ENCODE measurements around the gene WLS.

DNA sequence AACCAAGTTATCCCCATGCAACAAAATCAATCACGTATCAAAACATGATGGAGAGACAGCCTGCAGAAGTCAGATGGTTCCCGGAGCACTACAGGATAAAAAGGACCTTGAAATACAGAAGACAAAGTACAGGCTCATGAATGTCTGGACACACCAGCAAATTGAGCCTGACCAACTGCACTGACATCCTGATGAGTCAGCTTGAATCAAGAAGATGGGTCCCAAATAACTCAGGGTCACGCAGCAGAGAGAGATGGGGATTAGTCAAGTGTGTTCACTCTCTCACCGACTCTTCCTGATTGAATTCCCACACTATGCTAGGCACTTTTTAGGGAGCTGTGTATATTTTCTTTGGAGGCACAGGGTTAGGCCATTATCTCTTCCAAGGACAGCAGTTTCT is 110.8 kb downstream of the WLS start:
- TF ChIP-seq, protein P1, sequence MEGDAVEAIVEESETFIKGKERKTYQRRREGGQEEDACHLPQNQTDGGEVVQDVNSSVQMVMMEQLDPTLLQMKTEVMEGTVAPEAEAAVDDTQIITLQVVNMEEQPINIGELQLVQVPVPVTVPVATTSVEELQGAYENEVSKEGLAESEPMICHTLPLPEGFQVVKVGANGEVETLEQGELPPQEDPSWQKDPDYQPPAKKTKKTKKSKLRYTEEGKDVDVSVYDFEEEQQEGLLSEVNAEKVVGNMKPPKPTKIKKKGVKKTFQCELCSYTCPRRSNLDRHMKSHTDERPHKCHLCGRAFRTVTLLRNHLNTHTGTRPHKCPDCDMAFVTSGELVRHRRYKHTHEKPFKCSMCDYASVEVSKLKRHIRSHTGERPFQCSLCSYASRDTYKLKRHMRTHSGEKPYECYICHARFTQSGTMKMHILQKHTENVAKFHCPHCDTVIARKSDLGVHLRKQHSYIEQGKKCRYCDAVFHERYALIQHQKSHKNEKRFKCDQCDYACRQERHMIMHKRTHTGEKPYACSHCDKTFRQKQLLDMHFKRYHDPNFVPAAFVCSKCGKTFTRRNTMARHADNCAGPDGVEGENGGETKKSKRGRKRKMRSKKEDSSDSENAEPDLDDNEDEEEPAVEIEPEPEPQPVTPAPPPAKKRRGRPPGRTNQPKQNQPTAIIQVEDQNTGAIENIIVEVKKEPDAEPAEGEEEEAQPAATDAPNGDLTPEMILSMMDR (IDR thresholded peaks at IDR 0.05), result no peak
- TF ChIP-seq EP300 (IDR thresholded peaks at IDR 0.05) (no peak), POLR2A (IDR thresholded peaks at IDR 0.05; ENCODE audit: low read depth) (no peak), POLR2AphosphoS5 (IDR thresholded peaks at IDR 0.05) (no peak)

Data from esophagus muscularis mucosa (tissue), 4 donors.